DMS114 treated with DMSO at 0.1 percent for 48 hours (cell line): Measurements from ENCODE around the gene ROCK1.
A peak's percentile ranks its signal among the peaks of the same experiment; 100 is the strongest.
"Not testable (repeated sequence)": the region's sequence is repeated elsewhere in the genome, so short reads cannot be mapped to it uniquely, and the experiment has no call there.

Experiments used
- DNase-seq: peaks from one replicate; lab custom pipeline; 2025; ENCODE audit not compliant: unreplicated experiment; lab: John Stamatoyannopoulos, UW

Gene ROCK1

DNA sequence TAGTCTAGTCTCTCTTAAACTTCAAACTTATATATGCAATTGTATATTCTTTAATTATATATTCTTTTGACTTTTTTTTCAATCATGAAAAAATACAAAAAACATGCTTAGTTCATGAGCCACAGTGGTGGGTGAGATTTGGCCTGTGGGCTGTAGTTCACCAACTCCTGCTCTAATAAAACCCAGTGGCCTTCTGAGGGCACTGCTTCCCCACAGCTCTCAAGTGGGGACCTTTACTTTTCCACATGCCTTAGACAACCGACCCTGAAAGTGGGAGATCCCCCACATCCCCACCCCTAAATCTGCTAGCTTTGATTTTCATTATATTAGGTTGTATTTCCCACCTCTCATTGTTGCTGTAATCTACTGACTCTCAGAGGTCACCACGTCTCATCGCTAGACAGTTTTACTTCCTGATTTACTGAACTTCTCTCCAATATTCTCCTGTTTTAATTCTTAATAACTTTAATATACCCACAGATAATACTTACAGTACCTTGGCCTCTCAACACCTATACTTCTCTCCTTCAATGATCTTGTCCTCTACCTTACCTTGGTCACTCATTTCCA is 57.3 kb downstream of the ROCK1 start:
- DNase-seq = no peak

DNA sequence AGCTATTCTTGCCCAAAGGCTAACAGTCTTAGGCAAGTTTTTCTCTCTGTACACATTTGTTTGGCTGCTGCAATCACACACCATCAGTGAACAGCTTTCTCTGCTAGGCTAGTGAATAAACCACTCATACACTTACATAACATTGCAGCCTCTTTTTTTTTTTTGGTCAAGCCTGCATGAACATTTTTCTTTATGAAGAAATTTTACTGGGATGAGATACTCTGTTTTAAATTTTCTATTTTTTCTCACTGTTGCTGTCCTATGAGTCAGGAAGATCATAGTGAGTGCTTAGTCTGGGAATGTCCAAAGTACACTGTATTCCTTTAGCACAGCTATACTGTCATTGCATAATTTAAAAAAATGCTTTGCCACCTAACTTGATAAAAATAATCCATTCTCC is 58.5 kb downstream of the ROCK1 start:
- DNase-seq = no peak

- DNase-seq = no peak
Observed at GRCh38 chr18:21052385-21052784, 59.2 kb downstream of the ROCK1 start.

GRCh38 chr18:21051620-21052019 is 60.0 kb downstream of the ROCK1 start:
- no peak for DNase-seq

DNA sequence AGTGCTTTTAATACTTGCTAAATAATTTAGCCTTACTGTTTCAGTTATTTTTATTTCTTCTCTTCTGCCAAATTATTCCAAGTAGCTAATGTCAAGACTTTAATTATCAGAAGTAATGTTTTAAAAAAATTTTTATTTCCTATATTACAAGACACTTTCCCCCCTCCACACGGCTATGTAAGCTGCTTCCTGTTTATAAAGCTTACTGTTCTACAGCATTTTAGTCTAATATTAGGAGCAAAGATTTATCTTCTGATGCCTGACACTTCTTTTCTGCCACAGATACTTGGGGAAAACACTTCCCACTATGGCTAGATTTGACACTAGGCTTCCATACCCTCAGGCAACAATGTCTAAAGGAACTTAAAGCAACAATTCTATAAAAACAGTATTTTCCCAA is 62.3 kb downstream of the ROCK1 start:
- no peak for DNase-seq

- no peak for DNase-seq
Observed at GRCh38 chr18:21047126-21047525, 64.5 kb downstream of the ROCK1 start.

DNA sequence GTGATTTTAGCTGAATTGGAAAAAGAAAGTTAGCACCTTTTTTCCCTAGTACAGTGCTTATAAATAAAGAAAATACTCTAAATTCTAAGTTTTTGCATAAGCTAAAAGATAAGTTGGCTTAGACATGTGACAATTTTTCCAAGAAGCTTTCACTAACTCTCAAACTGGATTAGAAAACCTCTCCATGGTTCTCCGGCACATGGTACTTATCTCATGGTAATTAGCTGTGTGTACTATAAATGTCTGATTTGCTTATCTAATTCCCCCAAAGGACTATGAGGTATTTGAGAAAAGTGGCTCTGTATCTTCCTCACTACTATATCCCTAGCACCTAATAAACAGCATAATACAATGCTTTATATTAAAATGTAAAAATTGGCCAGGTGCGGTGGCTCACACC is 71.1 kb downstream of the ROCK1 start:
- DNase-seq = no peak

GRCh38 chr18:21038201-21038600 is 73.4 kb downstream of the ROCK1 start:
- DNase-seq = no peak

GRCh38 chr18:21031845-21032244 is 79.8 kb downstream of the ROCK1 start:
- no peak for DNase-seq

GRCh38 chr18:21018257-21018656 is 93.4 kb downstream of the ROCK1 start:
- DNase-seq = not testable (repeated sequence)

DNA sequence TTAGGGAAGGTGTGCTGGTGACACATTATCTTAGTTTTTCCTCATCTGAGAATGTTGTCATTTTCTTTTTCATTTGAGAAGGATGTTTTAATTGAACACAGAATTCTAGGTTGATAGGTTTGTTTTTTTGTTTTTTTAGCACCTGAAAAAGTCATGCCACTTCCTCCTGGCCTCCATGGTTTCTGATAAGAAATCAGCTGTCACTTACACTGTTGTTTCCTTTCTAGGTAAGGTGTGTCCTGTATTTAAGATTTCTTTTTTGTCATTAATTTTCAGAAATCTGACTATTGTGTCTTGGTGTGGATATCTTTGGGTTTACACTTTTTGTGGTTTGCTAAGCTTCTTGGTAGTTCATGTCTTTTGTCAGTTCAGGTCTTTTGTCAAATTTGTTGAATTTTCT is 99.3 kb downstream of the ROCK1 start:
- no peak for DNase-seq

- DNase-seq = no peak
Observed at GRCh38 chr18:21004726-21005125, 106.9 kb downstream of the ROCK1 start.

DNA sequence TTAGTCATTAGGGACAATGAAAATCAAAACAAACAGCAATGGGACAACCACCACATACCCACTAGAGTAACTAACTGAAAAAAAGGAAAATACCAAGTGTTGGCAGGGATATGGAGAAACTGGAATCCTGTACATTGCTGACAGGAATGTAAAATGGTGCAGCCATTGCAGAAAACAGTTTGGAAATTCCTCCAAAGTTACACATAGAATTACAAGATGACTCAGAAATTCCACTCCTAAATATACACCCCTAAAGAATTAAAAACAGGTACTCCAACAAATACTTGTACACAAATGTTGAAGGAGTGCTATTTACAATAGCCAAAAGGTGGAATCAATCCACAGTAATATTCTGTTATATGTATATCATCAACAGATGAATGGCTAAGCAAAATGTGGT is 110.9 kb downstream of the ROCK1 start:
- no peak for DNase-seq

DNA sequence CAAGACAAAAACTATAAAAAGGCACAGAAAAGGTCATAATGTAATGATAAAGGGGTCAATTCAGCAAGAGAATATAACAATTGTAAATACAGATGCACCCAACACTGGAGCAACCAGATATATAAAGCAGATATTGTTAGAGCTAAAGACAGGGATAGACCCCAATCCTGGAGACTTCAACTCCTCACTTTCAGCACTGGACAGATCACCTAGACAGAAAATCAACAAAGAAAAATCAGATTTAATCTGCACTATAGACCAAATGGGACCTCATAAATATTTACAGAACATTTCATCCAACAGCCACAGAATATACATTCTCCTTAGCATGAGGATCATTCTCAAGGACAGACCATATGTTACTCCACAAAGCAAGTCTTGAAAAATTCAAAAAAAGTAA is 114.2 kb downstream of the ROCK1 start:
- DNase-seq = no peak

DNA sequence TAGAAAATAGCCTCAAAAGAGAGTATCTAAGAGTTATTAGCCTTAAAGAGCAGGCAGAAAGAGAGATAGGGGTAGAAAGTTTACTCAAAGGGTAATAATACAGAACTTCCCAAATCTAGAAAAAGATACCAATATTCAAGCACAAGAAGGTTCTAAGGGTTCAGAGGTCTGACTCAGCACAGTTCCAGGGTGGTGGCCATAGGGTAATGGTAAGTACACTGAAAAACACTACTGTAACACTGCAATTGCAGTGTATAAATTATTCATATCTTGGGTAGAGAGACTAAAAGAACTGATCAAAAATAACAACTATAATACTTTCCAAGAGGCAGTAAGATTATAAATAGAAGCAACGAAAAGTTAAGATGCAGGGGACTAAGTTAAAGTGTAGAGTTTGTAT is 115.2 kb downstream of the ROCK1 start:
- no peak for DNase-seq

- no peak for DNase-seq
Observed at GRCh38 chr18:20988726-20989125, 122.9 kb downstream of the ROCK1 start.

DNA sequence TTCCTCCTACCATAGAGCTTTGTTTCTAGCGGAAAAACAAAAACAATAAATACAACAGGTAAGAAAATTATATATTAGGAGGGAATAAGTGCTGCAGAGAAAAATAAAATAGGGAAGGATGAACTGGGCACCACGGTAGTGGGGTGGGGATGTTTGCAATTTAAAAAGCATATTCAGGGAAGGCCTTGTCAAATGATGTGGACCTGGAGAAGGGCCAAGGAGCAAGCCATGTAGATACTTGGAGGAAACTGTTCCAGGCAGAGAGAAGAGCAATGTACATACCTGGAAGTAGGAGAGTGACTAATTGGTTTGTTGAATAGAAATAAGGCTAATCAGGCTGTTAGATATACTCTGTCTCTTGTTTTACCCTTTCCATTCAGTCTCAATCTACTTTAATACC is 136.5 kb downstream of the ROCK1 start:
- no peak for DNase-seq

GRCh38 chr18:20971886-20972267 is 139.7 kb downstream of the ROCK1 start:
- DNase-seq = peak; percentile 20

- no peak for DNase-seq
Observed at GRCh38 chr18:20966795-20967194, 144.8 kb downstream of the ROCK1 start.

DNA sequence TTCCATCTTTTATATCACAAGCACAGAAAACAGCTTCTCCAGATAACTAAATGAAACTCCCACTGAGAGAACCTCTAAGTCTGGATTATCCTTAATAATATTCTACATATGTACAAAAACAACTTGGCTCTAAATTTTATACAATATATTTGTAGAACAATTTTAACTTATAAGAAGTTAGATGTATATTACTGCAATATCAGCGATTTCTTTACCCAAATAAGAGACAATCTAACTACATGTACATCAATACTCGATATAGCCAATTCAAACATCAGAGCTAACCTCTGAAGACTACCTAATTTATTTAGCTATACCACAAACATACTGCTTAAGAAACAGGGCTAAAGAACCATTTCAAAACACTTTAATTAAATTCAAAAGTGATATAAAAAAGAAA is 148.6 kb downstream of the ROCK1 start:
- no peak for DNase-seq

DNA sequence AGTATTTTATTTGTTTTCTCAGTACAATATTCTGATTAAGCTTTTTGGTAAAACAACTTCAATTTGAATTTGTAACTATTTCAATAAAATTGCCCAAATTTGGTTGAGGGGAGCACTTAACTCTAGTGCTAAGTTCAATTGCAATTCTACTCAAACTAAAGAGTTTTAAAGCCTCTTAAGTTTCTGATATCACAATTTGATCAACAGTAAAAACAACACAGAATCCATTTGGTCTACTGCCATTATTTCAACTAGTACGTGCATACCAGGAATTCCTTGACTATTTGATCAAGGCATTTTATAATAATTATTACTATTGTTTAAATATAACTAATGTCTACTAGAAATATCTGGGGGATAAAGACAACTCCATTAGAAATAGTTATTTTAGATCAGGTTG is 150.9 kb downstream of the ROCK1 start:
- no peak for DNase-seq

GRCh38 chr18:20950827-20951226 is 160.8 kb downstream of the ROCK1 start:
- not testable (repeated sequence) for DNase-seq
